T follicular helper cell (primary cell): Measurements from ENCODE around the gene OR4D2.
"Not testable (repeated sequence)": the region's sequence is repeated elsewhere in the genome, so short reads cannot be mapped to it uniquely, and the experiment has no call there.

Source experiments
- DNase-seq: peaks from one replicate; pipeline ENCODE4 v3.0.0-alpha.2; 2020; ENCODE audit warnings: low read depth
- total RNA-seq, 2 experiments: gene quantifications; one replicate each; lab custom pipeline; 2026; lab: John Stamatoyannopoulos, UW

The OR4D2 gene
- 0 reads per million in 2 experiments for total RNA-seq

DNA sequence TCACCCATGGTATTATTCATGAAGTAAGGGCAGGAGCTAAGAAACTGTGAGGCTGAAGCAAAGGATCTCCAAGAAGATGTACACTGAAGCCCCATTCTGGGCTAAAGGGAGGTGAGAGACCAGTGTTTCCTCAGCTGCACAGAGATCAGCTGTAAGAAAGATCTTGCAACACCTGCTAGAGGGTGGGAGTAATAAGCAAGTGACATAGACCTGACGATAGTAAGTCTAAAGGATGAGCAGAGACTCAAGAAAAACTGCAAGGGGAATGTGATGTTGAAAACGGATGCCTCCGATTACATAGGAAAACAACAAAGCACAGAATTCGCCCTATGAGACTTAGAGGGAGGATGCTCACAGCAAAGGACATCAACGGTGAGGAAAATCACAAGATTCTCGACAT lies at the start of gene OR4D2:
Gene OR4D2 (plus strand): TSS at position 301 of the 400 bp plus-strand sequence. CDS start 2,674 bp downstream, outside the sequence.
- DNase-seq: no peak

DNA sequence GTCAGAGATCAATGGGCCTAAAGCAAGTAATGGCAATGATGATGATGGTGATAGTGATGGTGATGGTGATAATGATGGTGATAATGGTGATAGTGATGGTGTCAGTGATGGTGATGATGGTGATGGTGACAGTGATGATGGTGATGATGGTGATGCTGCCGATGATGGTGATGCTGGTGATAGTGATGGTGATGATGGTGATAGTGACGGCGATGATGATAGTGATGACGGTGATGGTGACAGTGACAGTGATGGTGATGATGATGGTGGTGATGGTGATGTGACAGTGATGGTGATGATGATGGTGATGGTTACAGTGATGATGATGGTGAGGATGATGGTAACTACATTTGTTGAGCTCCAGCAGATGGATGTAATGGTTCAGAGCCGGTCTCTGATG lies 49.4 kb upstream of the OR4D2 start:
- no peak for DNase-seq

DNA sequence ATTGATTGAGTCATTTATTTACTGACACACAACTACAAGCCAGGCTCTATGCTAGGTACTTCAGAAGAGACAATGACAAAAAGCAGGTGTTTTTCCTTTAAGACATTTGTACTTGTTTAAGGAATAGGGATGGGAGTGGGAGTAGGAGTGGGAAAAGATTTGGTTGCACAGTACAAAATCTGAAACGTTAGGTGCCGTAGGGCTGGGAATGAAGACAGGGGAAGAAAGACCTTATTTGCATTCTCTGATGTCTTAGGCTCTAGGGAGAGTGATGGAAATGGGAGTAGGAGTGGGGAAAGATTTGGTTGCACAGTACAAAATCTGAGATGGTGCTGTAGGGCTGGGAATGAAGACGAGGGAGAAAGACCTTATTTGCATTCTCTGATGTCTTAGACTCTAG lies 47.3 kb upstream of the OR4D2 start:
- DNase-seq: no peak

DNA sequence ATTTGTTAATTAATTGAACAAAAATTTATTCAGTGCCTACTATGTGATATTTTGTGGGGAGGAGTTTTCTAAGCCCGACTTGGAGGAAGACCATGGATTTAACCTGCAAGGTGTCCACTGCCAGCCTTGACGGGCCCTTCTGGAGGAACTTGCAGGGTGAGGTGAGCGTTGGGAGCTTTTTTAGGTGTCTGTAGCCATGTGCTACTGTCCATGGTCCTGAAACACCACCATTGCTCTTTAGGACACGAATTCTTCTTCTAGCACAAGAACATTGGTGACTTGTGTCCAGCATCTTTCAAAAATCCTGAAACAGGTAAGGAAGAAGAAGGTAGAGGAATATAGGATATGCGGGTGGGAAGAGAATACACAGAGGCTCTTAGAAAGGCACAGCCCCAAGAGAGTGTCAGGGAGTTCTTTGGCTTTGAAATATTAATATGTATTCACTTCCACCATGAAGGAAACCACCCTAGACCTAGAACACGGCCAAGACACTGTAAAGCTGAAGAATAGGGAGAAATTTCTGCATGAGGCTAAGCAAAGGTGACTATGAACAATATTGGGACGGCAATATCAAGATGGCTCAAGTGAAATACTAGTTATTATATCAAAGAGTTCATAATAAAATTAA lies 46.5 kb upstream of the OR4D2 start:
- peak; percentile 26 for DNase-seq

DNA sequence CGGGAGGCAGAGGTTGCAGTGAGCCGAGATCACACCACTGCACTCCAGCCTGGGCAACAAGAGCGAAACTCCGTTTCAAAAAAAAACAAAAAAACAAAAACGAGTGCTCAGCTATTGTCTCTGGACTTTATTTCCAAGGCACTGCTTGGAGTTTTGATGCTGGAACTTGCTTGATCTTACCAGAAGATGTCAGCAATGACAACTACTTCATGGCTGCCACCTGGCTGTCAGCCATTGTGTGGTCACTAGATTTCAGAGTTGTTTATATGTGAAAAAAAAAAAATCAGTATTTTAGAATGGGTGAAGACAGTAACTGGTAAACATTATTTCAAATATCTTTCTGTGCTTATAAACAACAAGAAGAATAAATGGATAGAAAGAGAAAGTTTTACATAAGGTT lies 44.9 kb upstream of the OR4D2 start:
- DNase-seq: peak; percentile 25

DNA sequence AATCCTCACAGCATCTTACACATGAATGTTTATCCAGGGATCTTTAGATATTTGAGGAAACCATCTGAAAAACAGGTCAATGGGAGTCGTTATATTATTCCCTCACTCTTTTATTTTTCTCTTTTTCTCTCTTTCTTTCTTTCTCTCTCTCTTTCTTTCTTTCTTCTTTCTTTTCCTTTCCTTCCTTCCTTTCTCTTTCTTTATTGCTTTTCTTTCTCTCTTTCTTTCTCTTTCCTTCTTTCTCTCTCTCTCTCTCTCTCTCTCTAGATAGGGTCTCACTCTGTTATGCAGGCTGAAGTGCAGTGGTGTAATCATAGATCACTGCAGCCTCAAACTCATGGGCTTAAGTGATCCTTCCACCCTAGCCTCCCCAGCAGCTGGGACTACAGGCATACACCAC lies 38.9 kb upstream of the OR4D2 start:
- no peak for DNase-seq

DNA sequence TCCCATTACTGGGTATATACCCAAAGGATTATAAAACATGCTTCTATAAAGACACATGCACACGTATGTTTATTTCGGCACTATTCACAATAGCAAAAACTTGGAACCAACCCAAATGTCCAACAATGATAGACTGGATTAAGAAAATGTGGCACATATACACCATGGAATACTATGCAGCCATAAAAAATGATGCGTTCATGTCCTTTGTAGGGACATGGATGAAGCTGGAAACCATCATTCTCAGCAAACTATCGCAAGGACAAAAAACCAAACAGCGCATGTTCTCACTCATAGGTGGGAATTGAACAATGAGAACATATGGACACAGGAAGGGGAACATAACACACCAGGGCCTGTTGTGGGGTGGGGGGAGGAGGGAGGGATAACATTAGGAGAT lies 34.1 kb upstream of the OR4D2 start:
- DNase-seq: not testable (repeated sequence)

DNA sequence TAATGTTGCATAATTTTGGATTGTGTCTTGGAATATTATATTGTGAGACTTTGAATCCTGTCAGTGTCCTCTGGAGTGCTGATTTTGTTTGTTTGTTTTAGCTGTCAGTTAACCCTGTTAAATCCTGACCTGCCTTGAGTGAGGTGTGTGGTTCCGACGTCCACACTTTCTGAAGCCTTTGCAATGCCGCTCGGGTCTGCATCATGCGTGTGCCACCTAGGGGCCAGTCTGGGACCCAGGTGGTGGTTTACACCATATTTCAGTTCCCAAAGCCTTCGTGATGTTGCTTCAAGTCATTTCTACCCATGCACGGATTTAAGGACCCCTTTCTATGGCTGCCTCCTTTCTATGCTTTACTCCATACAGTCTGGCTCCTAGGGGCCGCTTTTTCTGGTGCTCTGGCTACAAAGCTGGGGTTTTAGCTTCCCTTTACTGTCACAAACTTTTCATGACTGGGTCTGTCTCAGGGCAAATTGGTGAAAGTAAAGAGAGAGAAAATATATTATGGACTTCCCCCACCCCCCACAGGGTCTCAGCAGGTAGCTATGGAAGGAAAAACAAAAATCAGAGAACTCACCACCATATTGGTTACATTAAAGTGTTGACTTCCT lies 30.0 kb upstream of the OR4D2 start:
- DNase-seq: no peak

DNA sequence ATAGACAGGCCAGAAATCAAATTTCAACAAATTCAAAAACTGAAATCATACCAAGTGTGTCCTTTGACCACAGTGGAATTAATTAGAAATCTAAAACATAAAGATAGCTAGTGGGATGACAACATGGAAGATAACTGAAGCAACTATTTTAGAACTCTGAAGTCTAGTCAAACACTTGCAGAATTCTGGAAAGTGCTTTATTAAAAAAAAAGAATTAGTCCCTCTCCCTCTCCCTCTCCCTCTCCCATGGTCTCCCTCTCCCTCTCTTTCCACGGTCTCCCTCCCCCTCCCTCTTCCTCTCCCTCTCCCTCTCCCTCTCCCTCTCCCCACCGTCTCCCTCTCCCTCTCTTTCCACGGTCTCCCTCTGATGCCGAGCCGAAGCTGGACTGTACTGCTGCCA lies 25.3 kb upstream of the OR4D2 start:
- no peak for DNase-seq

DNA sequence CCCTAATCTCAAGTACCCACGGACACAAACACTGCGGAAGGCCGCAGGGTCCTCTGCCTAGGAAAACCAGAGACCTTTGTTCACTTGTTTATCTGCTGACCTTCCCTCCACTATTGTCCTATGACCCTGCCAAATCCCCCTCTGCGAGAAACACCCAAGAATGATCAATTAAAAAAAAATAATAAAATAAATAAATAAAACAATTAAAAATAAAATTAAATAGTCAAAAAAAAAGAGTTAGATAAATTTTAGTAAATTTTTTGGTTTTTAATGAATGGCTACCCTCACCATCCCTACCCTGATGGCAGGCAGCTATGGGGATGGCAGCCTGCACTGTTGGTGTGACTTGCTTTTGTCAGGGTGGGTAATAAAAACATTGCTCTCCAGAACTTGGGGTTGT lies 23.4 kb upstream of the OR4D2 start:
- not testable (repeated sequence) for DNase-seq

DNA sequence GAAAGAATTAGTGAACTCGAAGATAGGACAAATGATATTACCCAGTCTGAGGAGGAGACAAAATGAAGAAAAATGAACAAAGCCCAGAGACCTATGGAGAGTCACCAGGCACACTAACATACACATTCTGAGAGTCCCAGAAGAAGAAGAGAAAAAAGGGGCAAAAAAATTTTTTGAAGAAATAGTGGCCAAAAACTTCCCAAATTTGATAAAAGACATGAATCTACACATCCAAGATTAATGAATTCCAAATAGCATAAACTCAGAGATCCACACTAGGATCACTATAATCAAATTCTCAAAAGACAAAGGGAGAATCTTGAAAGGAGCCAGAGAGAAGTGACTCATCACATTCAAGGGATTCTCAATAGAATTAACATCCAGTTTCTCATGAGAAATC lies 22.0 kb upstream of the OR4D2 start:
- DNase-seq: no peak

DNA sequence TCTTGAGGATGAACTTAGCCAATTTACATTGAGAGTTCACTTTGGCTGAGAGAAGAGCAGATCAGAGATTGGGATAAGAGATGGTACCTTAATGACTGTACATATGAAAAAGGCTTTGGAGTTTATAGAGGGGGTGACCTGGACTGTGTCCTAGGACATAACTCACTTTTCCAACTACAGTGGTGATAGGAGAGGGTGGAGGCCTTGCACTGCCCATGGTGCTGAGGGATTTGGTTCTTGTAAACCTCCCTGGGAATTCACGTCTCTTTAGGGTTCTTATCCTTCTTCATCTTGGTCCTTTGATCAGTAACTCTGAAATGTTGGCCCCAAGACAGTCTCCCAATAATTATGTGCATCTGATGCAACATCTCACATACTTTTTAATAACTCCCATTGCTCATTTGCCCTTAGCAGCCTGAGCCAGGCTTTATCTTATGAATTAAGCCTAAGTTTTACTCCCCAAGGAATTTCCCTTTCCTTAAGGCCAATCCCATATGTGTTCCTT lies 18.8 kb upstream of the OR4D2 start, which contains the start of gene OR4D1:
Gene OR4D1 (plus strand): TSS at position 455 of the 505 bp plus-strand sequence. CDS start 6,770 bp downstream, outside the sequence.
- DNase-seq: no peak

DNA sequence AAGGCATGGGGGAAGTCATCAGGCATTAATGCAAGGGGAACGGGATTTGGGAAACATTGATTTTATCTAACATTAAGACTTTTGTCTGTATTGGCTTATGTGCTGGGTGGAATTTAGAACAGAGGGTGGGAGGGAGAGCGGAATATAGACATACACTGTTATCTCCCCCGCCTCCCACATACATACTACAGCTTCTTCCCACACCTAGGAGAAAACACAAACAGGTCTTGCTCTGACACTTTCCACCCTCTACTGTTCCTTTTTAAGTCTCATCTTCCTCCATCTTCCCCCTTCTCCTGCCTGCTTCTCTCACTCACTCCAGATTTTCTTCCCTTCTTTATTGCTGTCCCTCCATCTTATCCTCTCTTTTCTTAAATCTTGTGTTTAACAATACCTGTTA lies 18.2 kb upstream of the OR4D2 start:
- no peak for DNase-seq

DNA sequence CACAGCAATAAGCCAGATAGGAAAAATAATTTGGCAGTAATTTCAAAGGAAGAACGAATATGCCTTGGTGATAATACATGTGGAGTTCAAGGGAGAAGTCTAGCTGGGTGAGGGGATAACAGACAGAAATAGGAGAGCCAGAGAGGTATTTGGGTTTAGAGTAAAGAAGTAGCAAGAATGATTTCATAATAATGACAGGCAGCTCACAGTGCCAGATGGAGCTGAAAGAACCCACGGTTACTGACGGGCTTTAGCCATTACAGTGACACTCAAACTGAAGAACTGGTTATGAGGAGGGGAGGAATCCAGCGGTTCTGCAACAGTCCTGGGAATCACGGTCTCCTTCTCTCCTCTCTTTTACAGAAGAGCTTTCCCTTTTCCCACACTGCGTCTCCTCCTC lies 16.4 kb upstream of the OR4D2 start:
- DNase-seq: no peak

DNA sequence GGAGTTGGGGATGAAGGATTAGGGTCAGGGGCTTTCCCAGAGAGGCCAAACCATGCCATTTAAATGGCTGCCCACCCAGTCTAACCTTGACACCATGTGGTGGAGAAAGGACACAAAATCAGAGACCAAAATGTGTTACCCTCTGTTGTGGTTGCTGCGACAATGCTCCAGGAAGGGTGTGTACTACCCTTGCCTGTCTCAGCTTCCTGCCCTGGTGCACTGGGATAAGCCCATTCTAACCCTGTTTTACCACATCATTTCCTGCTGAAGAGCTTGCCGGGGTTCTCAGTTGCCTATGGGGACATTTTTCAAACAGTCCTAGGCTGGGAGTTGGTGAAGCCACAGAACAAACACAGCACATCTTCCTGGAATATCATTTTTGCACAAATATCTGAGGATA lies 13.7 kb upstream of the OR4D2 start:
- peak; percentile 42 for DNase-seq

DNA sequence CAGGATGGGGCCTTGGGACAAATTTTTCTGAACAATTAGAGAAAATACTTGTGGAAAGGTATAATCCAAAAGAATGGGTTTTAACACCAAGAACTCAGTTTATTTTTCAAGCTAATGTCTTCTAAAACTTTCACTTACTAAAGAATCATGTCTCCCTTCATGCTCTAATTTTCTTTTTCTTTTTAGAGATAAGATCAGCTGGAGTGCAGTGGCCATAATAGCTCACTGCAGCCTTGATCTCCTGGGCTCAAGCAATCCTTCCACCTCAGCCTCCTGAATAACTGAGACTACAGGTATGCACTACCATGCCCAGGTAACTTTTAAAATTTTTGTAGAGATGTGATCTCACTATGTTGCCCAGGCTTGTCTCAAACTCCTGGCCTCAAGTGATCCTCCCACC lies 13.1 kb upstream of the OR4D2 start:
- DNase-seq: no peak

DNA sequence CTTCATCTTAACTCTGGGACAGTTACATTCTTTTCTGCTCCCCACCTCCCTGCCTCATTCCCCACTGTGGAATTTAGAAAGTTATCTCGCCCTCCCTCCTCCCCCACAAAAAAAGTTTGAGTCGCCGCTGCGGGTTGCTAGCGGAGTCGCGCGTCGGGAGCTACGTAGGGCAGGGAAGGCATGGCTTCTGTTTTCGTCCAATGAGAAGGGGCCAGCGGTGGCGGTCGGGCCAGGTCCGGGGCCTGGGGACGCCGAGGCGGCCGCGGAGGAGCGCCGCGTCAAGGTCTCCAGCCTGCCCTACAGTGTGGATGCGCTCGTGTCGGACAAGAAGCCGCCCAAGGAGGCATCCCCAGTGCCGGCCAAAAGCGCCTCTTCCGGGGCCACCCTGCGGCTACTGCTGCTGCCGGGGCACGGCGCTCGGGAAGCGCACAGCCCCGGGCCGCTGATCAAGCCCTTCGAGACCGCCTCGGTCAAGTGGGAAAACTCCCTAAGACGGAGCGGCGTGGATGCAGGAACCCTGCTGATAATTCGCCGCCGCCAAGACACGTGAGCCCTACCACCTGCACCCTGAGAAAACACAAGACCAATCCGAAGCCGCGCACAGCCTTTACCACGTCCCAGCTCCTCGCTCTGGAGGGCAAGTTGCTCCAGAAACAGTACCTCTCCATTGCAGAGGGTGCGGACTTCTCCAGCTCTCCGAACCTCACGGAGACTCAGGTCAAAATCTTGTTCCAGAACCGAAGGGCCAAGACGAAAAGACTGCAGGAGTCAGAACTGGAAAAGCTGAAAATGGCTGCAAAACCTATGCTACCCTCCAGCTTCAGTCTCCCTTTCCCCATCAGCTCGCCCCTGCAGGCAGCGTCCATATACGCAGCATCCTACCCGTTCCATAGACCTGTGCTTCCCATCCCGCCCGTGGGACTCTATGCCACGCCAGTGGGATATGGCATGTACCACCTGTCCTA lies 9.7 kb upstream of the OR4D2 start:
- DNase-seq: peak; percentile 22

DNA sequence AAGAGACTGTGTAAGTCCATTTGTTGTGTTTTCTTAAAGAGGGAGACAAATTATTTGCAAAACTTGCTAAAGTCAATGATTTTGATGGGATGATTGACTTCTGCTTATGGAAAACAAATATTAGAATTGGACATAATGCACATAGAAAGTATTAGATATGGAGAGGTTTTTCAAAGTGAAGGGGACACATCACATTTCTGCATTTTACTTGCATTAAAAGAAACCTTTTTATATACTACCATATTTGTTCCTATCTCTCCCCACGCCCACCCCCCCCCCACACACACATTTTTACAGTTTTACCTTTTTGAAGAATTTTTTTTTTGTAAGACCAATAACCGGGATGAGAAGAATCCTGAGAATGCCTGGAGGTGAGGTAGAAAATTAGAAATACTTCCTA lies 8.6 kb upstream of the OR4D2 start:
- DNase-seq: no peak

DNA sequence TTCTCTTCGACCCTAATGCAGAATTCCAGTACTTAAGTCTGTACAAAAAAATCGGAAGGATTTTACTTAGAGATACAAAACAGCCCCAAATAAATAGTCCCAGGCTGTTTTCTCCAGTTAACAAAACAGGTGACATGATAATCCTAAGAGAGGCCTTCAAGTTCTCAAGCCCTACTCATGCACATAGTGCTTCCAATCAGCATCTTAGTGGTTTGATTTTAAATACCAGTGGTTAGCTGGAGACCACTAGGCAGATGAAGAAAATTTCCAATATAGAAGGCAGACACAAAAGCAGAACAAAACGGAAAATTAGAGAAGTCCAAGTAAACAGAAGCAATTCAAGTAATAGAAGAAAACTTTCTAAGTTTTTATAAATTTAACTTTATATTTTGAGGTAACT lies 5.2 kb upstream of the OR4D2 start:
- no peak for DNase-seq

DNA sequence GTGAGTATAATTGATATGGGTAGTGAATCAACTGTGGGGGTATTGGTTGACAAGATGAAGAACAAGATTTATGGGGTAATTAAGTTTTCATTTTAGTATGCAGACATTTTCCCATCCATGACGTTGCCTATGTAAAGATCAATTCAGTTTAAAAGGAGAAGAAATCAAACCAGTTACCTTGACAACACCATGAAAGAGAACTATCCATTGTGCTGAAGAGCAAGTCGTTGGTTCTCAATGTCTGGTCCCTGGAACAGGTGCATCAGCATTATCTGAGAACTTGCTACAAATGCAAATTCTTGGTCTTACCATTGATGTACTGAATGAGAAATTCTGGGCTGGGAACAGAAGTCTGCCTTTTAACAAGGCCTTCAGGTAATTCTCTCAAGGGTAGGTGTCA lies 801 bp upstream of the OR4D2 start:
- DNase-seq: no peak

DNA sequence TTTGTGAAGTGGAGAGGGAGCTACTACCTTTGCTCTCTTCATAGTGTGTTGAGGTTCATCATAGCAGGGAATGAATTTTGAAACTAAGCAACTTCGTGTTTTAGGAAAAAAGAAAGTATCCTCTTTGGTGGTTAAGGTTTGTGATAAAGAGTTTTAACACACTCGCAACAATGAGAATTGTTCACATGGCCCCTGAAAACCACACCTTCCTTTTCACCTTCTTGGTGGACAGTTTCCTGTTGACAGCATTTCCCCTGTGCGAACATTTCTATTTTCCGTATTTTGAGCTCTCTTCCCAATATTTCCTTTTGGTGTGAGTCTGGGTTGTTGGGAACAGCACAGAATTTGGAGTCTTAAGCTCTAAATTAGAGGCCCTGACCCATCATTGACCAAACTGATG lies 3.8 kb downstream of the OR4D2 start:
- no peak for DNase-seq

DNA sequence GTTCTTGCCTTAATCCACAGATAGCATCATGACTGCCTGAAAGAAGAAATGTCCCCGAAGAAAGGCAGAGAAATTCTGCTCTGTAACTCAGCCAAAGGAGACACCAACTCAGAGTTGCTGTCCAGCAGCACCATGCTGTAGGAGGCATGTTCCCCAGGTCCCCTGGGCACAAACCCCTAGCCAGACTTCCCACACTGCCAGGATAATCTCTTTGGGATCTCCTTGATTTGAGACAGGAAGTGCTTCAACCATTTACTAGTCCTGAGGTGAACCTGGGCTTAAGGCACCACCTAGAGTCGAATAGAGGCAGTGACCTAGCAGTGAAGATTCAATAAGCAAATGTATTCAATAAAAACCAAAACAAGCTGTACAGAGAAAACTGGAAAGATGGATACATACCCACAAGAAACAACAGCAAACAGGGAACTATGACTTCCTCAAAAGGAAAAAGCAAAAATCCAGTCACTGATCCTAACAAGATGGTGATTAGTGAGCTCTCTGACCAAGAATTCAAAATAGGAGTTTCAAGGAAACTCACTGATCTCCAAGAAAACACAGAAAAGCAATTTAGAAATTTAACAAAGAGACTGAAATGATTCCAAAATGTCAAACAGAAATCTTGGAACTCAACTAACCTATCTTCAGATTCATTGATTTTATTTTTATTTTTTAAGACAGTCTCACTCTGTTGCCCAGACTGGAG lies 5.7 kb downstream of the OR4D2 start:
- DNase-seq: peak; percentile 28
